ENCODE results near the gene VWA8. TPM values are rescaled to one million over a fixed set of nuclear protein-coding genes. Genes with fewer than 3 reads are reported as not detected.

Gene VWA8
- total RNA-seq, 1 donor, result 21.4 TPM

DNA sequence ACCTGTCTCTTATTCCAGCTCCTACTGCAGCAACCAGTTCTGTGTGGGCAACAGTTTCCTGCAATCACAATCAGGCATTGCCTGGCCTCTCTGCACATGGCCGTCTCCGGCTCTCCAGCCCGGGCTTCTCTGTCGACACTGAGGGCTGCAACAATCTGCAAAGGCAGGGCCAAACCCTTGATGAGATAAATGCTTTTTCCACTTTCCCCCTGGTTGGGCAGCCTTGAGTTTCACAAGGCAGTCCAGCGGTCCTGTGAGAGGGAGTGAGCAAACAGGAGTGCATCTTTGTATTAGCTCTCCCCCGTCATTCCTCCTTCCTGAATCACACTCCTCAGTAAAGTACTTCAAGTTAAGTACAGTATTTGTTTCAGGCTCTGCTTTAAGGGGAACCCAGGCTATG is 40.7 kb upstream of the VWA8 start:
- H3K4me2 ChIP-seq (ENCODE audit: insufficient read depth, low read length), result peak overlapping the region; percentile 67
- H3K27me3 ChIP-seq (ENCODE audit: insufficient read depth, low read length), result peaks cover 4% of the 10 kb centered on the region
- no peaks in the 10 kb centered on the region for H4K20me1 ChIP-seq (ENCODE audit: insufficient read depth, low read length)
- TF ChIP-seq, protein P1, sequence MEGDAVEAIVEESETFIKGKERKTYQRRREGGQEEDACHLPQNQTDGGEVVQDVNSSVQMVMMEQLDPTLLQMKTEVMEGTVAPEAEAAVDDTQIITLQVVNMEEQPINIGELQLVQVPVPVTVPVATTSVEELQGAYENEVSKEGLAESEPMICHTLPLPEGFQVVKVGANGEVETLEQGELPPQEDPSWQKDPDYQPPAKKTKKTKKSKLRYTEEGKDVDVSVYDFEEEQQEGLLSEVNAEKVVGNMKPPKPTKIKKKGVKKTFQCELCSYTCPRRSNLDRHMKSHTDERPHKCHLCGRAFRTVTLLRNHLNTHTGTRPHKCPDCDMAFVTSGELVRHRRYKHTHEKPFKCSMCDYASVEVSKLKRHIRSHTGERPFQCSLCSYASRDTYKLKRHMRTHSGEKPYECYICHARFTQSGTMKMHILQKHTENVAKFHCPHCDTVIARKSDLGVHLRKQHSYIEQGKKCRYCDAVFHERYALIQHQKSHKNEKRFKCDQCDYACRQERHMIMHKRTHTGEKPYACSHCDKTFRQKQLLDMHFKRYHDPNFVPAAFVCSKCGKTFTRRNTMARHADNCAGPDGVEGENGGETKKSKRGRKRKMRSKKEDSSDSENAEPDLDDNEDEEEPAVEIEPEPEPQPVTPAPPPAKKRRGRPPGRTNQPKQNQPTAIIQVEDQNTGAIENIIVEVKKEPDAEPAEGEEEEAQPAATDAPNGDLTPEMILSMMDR (IDR thresholded peaks at IDR 0.05; ENCODE audit: extremely low read depth, low read depth, low read length), result no peak
- H3K4me1 ChIP-seq (ENCODE audit: insufficient read depth, low read length), result peaks cover 13% of the 10 kb centered on the region
- H3K4me3 ChIP-seq (ENCODE audit: insufficient read depth, low read length), result peak overlapping the region; percentile 26
- peak overlapping the region; percentile 33 for H3K27ac ChIP-seq (ENCODE audit: low read depth, low read length)
- H2AFZ ChIP-seq (ENCODE audit: low read length), result peak overlapping the region; percentile 73
- H3K79me2 ChIP-seq (ENCODE audit: insufficient read depth, low read length), result no peaks in the 10 kb centered on the region
- H3K36me3 ChIP-seq (ENCODE audit: insufficient read depth, low read length), result no peaks in the 10 kb centered on the region
- DNase-seq (ENCODE audit: insufficient read length, low spot score, missing footprints), result peak; percentile 95
- no peaks in the 10 kb centered on the region for H3K9me3 ChIP-seq (ENCODE audit: low read depth, low read length)

DNA sequence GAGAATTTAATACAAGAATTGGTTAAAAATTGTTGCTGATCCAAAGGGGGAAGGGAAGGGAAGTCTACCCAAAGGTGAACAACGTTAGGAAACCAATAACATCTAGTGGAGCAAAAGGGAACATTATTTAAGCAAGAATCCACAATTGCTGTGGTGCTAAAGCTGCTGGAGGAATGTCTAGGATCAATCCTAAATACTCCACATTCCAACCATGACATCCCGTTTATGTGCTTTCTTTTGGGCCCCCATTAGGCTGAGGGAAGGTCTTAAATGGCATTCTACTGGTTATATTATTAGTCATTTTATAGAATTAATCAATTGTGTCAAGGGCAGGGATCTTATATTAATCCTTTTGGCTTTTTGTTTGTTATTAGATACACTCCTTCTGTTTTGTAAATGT is 39.9 kb upstream of the VWA8 start:
- Histone ChIP-seq H3K36me3 (ENCODE audit: insufficient read depth, low read length) (no peaks in the 10 kb centered on the region), H3K4me1 (ENCODE audit: insufficient read depth, low read length) (peaks cover 16% of the 10 kb centered on the region), H3K27ac (ENCODE audit: low read depth, low read length) (no peak overlapping the region), H3K4me3 (ENCODE audit: insufficient read depth, low read length) (no peak overlapping the region), H3K27me3 (ENCODE audit: insufficient read depth, low read length) (peaks cover 4% of the 10 kb centered on the region), H4K20me1 (ENCODE audit: insufficient read depth, low read length) (no peaks in the 10 kb centered on the region), H3K4me2 (ENCODE audit: insufficient read depth, low read length) (no peak overlapping the region), H3K79me2 (ENCODE audit: insufficient read depth, low read length) (no peaks in the 10 kb centered on the region), H2AFZ (ENCODE audit: low read length) (no peak overlapping the region), H3K9me3 (ENCODE audit: low read depth, low read length) (no peaks in the 10 kb centered on the region)
- TF ChIP-seq, protein P1 (IDR thresholded peaks at IDR 0.05; ENCODE audit: extremely low read depth, low read depth, low read length), result no peak
- peak; percentile 38 for DNase-seq (ENCODE audit: insufficient read length, low spot score, missing footprints)

DNA sequence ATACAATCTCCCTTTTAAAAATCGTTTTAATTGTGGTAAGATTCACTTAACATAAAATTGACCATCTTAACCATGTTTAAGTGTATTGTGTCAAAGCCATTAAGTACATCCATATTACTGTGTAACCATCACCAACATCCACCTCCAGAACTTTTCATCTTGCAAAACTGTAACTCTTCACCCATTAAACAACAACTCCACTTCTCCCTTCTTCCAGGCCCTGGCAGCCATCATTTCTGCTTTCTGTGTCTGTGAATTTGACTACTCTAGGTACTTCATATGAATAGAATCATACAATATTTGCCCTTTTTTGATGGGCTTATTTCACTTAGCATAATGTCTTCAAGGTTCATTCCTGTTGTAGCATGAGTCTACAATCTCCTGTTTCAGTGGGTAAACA is 36.5 kb upstream of the VWA8 start:
- H3K4me2 ChIP-seq (ENCODE audit: insufficient read depth, low read length), result no peak overlapping the region
- H3K79me2 ChIP-seq (ENCODE audit: insufficient read depth, low read length), result no peaks in the 10 kb centered on the region
- H3K36me3 ChIP-seq (ENCODE audit: insufficient read depth, low read length), result no peaks in the 10 kb centered on the region
- TF ChIP-seq, protein P1 (IDR thresholded peaks at IDR 0.05; ENCODE audit: extremely low read depth, low read depth, low read length), result no peak
- no peaks in the 10 kb centered on the region for H3K9me3 ChIP-seq (ENCODE audit: low read depth, low read length)
- H3K27me3 ChIP-seq (ENCODE audit: insufficient read depth, low read length), result peaks cover 4% of the 10 kb centered on the region
- no peak for DNase-seq (ENCODE audit: insufficient read length, low spot score, missing footprints)
- no peaks in the 10 kb centered on the region for H4K20me1 ChIP-seq (ENCODE audit: insufficient read depth, low read length)
- H2AFZ ChIP-seq (ENCODE audit: low read length), result no peak overlapping the region
- no peak overlapping the region for H3K4me3 ChIP-seq (ENCODE audit: insufficient read depth, low read length)
- peaks cover 18% of the 10 kb centered on the region for H3K4me1 ChIP-seq (ENCODE audit: insufficient read depth, low read length)
- no peak overlapping the region for H3K27ac ChIP-seq (ENCODE audit: low read depth, low read length)

DNA sequence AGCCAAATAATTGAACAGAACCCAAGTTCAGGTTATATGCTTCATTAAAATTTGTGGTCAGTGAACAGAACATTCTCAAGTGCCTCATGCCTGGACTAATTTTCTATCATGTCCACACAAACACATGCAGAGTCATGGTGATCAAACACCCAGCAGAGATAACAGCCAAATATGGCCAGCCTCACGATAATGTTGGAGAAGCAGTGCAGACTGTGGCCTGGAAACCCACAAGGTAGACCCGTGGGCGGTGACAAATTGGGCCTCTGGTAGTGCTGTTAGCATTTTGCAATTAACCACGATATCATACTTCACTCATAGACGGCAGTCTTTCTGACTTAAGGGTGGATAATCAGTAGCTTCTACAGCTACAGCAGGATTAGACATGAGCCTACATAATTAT is 35.0 kb upstream of the VWA8 start:
- no peak overlapping the region for H3K27ac ChIP-seq (ENCODE audit: low read depth, low read length)
- TF ChIP-seq, protein P1 (IDR thresholded peaks at IDR 0.05; ENCODE audit: extremely low read depth, low read depth, low read length), result no peak
- no peaks in the 10 kb centered on the region for H3K9me3 ChIP-seq (ENCODE audit: low read depth, low read length)
- peaks cover 6% of the 10 kb centered on the region for H3K4me1 ChIP-seq (ENCODE audit: insufficient read depth, low read length)
- H3K36me3 ChIP-seq (ENCODE audit: insufficient read depth, low read length), result no peaks in the 10 kb centered on the region
- H3K79me2 ChIP-seq (ENCODE audit: insufficient read depth, low read length), result no peaks in the 10 kb centered on the region
- no peak overlapping the region for H3K4me3 ChIP-seq (ENCODE audit: insufficient read depth, low read length)
- peaks cover 4% of the 10 kb centered on the region for H3K27me3 ChIP-seq (ENCODE audit: insufficient read depth, low read length)
- no peaks in the 10 kb centered on the region for H4K20me1 ChIP-seq (ENCODE audit: insufficient read depth, low read length)
- H3K4me2 ChIP-seq (ENCODE audit: insufficient read depth, low read length), result no peak overlapping the region
- peak overlapping the region; percentile 40 for H2AFZ ChIP-seq (ENCODE audit: low read length)
- DNase-seq (ENCODE audit: insufficient read length, low spot score, missing footprints), result no peak
